A549 (cell line): Measurements from ENCODE around the gene ECSCR.

Source experiments
- CTCF ChIP-seq: fragments of >200 bp; sonication (Bioruptor Twin); formaldehyde crosslinking; IDR thresholded peaks from 3 replicates; pipeline ENCODE4 v1.5.1; 2016
- EP300 ChIP-seq, 2 experiments: fragments of >200 bp; sonication (Bioruptor Twin); formaldehyde crosslinking; IDR thresholded peaks; 2 replicates in 1 of 2; 3 replicates in 1 of 2; pipeline ENCODE4 v1.6.1; 2016 to 2017
- ESRRA ChIP-seq: fragments of 150-350 bp; IDR thresholded peaks from 2 replicates; pipeline ENCODE4 v1.6.1; 2014; ENCODE audit warnings: mild to moderate bottlenecking, low read length, borderline replicate concordance
- JUN ChIP-seq, 2 experiments: fragments of >200 bp; sonication (Bioruptor Twin); formaldehyde crosslinking; IDR thresholded peaks; 2 replicates in 1 of 2; 3 replicates in 1 of 2; pipeline ENCODE4 v1.6.1; 2016 to 2017
- MAZ ChIP-seq: fragments of 150-350 bp; IDR thresholded peaks from 2 replicates; pipeline ENCODE4 v1.6.1; 2014; ENCODE audit warnings: antibody characterized with exemption, low read depth, low read length, borderline replicate concordance
- POLR2A ChIP-seq: IDR thresholded peaks from 2 replicates; pipeline ENCODE4 v1.6.1; 2012; ENCODE audit warnings: mild to moderate bottlenecking, low read length
- POLR2AphosphoS2 ChIP-seq: conservative IDR thresholded peaks from 2 replicates; pipeline ENCODE4 v1.6.1; 2012; ENCODE audit warnings: low read length, improper control_type of control experiment, inconsistent platforms
- REST ChIP-seq: fragments of 200-600 bp; sonication (generic); IDR thresholded peaks from 2 replicates; pipeline ENCODE4 v1.6.1; 2016; ENCODE audit warnings: antibody characterized with exemption, mild to moderate bottlenecking, moderate library complexity
- SREBF2 ChIP-seq: fragments of 450-650 bp; IDR thresholded peaks from 2 replicates; pipeline ENCODE4 v1.6.1; 2014; ENCODE audit warnings: mild to moderate bottlenecking, moderate library complexity
- TP53 ChIP-seq: fragments of 250-450 bp; sonication (Bioruptor Pico); IDR thresholded peaks from 2 replicates; pipeline ENCODE4 v1.5.0; 2021; ENCODE audit warnings: mild to moderate bottlenecking, moderate library complexity
- ZC3H11A ChIP-seq: fragments of 450-650 bp; IDR thresholded peaks from 2 replicates; pipeline ENCODE4 v1.6.1; 2014; ENCODE audit warnings: antibody characterized with exemption, mild to moderate bottlenecking
- ZSCAN20 ChIP-seq: fragments of 250-450 bp; sonication (Bioruptor Pico); IDR thresholded peaks from 2 replicates; pipeline ENCODE4 v1.8.0; 2022; ENCODE audit warnings: mild to moderate bottlenecking, moderate library complexity

- TF ChIP-seq SREBF2, result no peak
- TF ChIP-seq MAZ, result no peak
- no peak for TF ChIP-seq POLR2A
- TF ChIP-seq POLR2AphosphoS2, result no peak
- TF ChIP-seq JUN (IDR thresholded peaks at IDR 0.05), result no peak
- no peak for TF ChIP-seq ZC3H11A
- no peak for TF ChIP-seq TP53 (CRISPR knock-in tag)
- TF ChIP-seq REST, result no peak
- no peak for TF ChIP-seq ZSCAN20
- TF ChIP-seq CTCF, result no peak
- no peak for TF ChIP-seq ESRRA
- no peak for TF ChIP-seq EP300 (IDR thresholded peaks at IDR 0.05)
Measured at GRCh38 chr5:139451878-139452660, 10.5 kb downstream of the ECSCR start.
